Spinal cord (tissue), 10 donors: ENCODE data around the gene LECT2. TPM values are rescaled to one million over a fixed set of nuclear protein-coding genes. Genes with fewer than 3 reads are reported as not detected.
A peak's percentile ranks its signal among the peaks of the same experiment; 100 is the strongest.

ENCODE experiments used
- DNase-seq, 6 donors: peaks; one replicate each; pipeline versions ENCODE4 v3.0.0 to v3.0.0-alpha.2; 2013 to 2015; ENCODE audit warnings: low spot score in 6 of 6, low read depth in 4 of 6
- H3K27ac ChIP-seq: one replicate; pipeline ENCODE4 v1.5.1; 2013; ENCODE audit warnings: low read depth, low read length, control low read depth
- H3K27me3 ChIP-seq: one replicate; pipeline ENCODE4 v1.6.1; 2013; ENCODE audit warnings: low read length; ENCODE audit not compliant: control insufficient read depth, insufficient read depth
- H3K36me3 ChIP-seq: one replicate; pipeline ENCODE4 v1.6.1; 2013; ENCODE audit warnings: low read length; ENCODE audit not compliant: control insufficient read depth, insufficient read depth
- H3K4me1 ChIP-seq: one replicate; pipeline ENCODE4 v1.6.1; 2013; ENCODE audit warnings: low read length; ENCODE audit not compliant: control insufficient read depth, insufficient read depth
- H3K4me3 ChIP-seq: one replicate; pipeline ENCODE4 v1.5.1; 2013; ENCODE audit warnings: low read depth, low read length, control low read depth
- H3K9me3 ChIP-seq: one replicate; pipeline ENCODE4 v1.6.1; 2013; ENCODE audit warnings: low read length; ENCODE audit not compliant: control insufficient read depth, insufficient read depth
- WGBS: methylation state at CpG from one replicate; pipeline ENCODE4 v1.1.5; 2013; ENCODE audit warnings: missing lambda C conversion rate; ENCODE audit not compliant: insufficient coverage; 5-methylcytosine and 5-hydroxymethylcytosine counted together
- polyA plus RNA-seq, 2 donors: library from polyadenylated mRNA; unstranded; fragments of 120-200 nt; gene quantifications; one replicate each; pipeline ENCODE4 v1.2.1, GENCODE V29; 2013; ENCODE audit not compliant: insufficient read length in 2 of 2
- total RNA-seq, 2 donors: library from RNA; depleted of rRNA in 1 of 2; stranded (reverse); fragments of 120-200 nt in 1 of 2; fragments of >200 nt in 1 of 2; gene quantifications; one replicate each; pipeline versions ENCODE4 v1.2.3 to v1.2.4, GENCODE V29; 2013 to 2014
- donor health status: healthy.

LECT2 gene
- total and polyA plus RNA-seq, 4 donors: 1.7 to 2.1 TPM; not detected in 2

- no peaks in the 10 kb centered on the region for H3K4me1 ChIP-seq
- H3K27me3 ChIP-seq: no peaks in the 10 kb centered on the region
- 45% methylated on average over 2 of the region's 3 CpGs for WGBS
- H3K36me3 ChIP-seq: no peaks in the 10 kb centered on the region
- no peak for DNase-seq
- no peak overlapping the region for H3K27ac ChIP-seq
- H3K4me3 ChIP-seq: no peak overlapping the region
- H3K9me3 ChIP-seq: no peaks in the 10 kb centered on the region
These were observed 4.2 kb downstream of the LECT2 start for GRCh38 chr5:135950611-135951010.

GRCh38 chr5:135944967-135945560, 9.7 kb downstream of the LECT2 start:
- H3K4me3 ChIP-seq: no peak overlapping the region
- peak; percentile 29 to 95 (median 65) for DNase-seq
- no peaks in the 10 kb centered on the region for H3K4me1 ChIP-seq
- H3K36me3 ChIP-seq: no peaks in the 10 kb centered on the region
- WGBS: 0% methylated on average over 2 of the region's 3 CpGs
- H3K27ac ChIP-seq: no peak overlapping the region
- no peaks in the 10 kb centered on the region for H3K27me3 ChIP-seq
- no peaks in the 10 kb centered on the region for H3K9me3 ChIP-seq

- H3K4me1 ChIP-seq: no peaks in the 10 kb centered on the region
- no peak overlapping the region for H3K4me3 ChIP-seq
- no peak overlapping the region for H3K27ac ChIP-seq
- DNase-seq: no peak
- H3K9me3 ChIP-seq: no peaks in the 10 kb centered on the region
- H3K36me3 ChIP-seq: no peaks in the 10 kb centered on the region
- no peaks in the 10 kb centered on the region for H3K27me3 ChIP-seq
These were observed 10.2 kb downstream of the LECT2 start for GRCh38 chr5:135944564-135944963.

GRCh38 chr5:135942202-135942771, 12.5 kb downstream of the LECT2 start:
- no peaks in the 10 kb centered on the region for H3K4me1 ChIP-seq
- H3K4me3 ChIP-seq: no peak overlapping the region
- no peaks in the 10 kb centered on the region for H3K9me3 ChIP-seq
- no peaks in the 10 kb centered on the region for H3K36me3 ChIP-seq
- peak in 2 of 6 donors; percentile 54 to 79 for DNase-seq
- WGBS: 70% methylated on average over 2 of the region's 3 CpGs
- peaks cover 3% of the 10 kb centered on the region for H3K27me3 ChIP-seq
- H3K27ac ChIP-seq: no peak overlapping the region

GRCh38 chr5:135941711-135942110, 13.1 kb downstream of the LECT2 start:
- Histone ChIP-seq H3K27me3 (peaks cover 3% of the 10 kb centered on the region), H3K36me3 (no peaks in the 10 kb centered on the region), H3K4me1 (no peaks in the 10 kb centered on the region), H3K27ac (no peak overlapping the region), H3K9me3 (no peaks in the 10 kb centered on the region), H3K4me3 (no peak overlapping the region)
- DNase-seq: peak in 1 of 6 donors; percentile 72
- whole genome bisulfite sequencing: 90% methylated on average over 2 of the region's 2 CpGs

GRCh38 chr5:135937245-135937911, 17.4 kb downstream of the LECT2 start:
- DNase-seq: no peak
- H3K27me3 ChIP-seq: peaks cover 9% of the 10 kb centered on the region
- WGBS: 100% methylated on average over 1 of the region's 5 CpGs
- no peak overlapping the region for H3K27ac ChIP-seq
- no peaks in the 10 kb centered on the region for H3K36me3 ChIP-seq
- no peaks in the 10 kb centered on the region for H3K4me1 ChIP-seq
- no peaks in the 10 kb centered on the region for H3K9me3 ChIP-seq
- no peak overlapping the region for H3K4me3 ChIP-seq

GRCh38 chr5:135934939-135935338, 19.8 kb downstream of the LECT2 start:
- no peak overlapping the region for H3K27ac ChIP-seq
- H3K4me1 ChIP-seq: peaks cover 6% of the 10 kb centered on the region
- H3K36me3 ChIP-seq: no peaks in the 10 kb centered on the region
- no peaks in the 10 kb centered on the region for H3K9me3 ChIP-seq
- WGBS: 88% methylated on average over 3 of the region's 3 CpGs
- H3K4me3 ChIP-seq: no peak overlapping the region
- no peak for DNase-seq
- H3K27me3 ChIP-seq: peaks cover 28% of the 10 kb centered on the region

- Histone ChIP-seq H3K27ac (no peak overlapping the region), H3K9me3 (no peaks in the 10 kb centered on the region), H3K27me3 (peaks cover 35% of the 10 kb centered on the region), H3K36me3 (no peaks in the 10 kb centered on the region), H3K4me1 (peaks cover 8% of the 10 kb centered on the region), H3K4me3 (no peak overlapping the region)
- DNase-seq: no peak
- 7% methylated on average over 16 of the region's 18 CpGs for WGBS
These were observed 23.9 kb downstream of the LECT2 start for GRCh38 chr5:135930949-135931295.

GRCh38 chr5:135930029-135930948, 24.5 kb downstream of the LECT2 start:
- peaks cover 8% of the 10 kb centered on the region for H3K4me1 ChIP-seq
- peaks cover 35% of the 10 kb centered on the region for H3K27me3 ChIP-seq
- no peaks in the 10 kb centered on the region for H3K36me3 ChIP-seq
- DNase-seq: peak in 2 of 6 donors; percentile 47 to 68
- under 1% methylated on average over 99 of the region's 99 CpGs for WGBS
- no peak overlapping the region for H3K4me3 ChIP-seq
- no peak overlapping the region for H3K27ac ChIP-seq
- H3K9me3 ChIP-seq: no peaks in the 10 kb centered on the region
